Activated effector memory CD4-positive, alpha-beta T cell treated with Interleukin-2 at 50 U/mL for 16 hours (primary cell): ENCODE data around the gene CNOT3.
"Not testable (repeated sequence)": the region's sequence is repeated elsewhere in the genome, so short reads cannot be mapped to it uniquely, and the experiment has no call there.

ENCODE experiments used
- DNase-seq: peaks from one replicate; pipeline ENCODE4 v3.0.0-alpha.2; 2020

CNOT3 gene

DNA sequence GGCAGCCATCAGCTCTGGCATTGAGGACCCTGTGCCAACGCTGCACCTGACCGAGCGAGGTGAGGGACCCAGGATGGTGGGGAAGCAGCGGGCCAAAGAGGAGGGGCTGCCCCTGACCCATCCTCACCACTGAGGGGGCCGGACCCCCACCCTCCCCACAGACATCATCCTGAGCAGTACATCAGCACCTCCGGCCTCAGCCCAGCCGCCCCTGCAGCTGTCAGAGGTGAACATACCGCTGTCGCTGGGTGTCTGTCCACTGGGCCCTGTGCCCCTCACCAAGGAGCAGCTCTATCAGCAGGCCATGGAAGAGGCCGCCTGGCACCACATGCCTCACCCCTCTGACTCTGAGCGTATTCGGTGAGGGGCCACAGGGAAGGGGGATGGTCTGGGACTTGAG is 14.7 kb downstream of the CNOT3 start:
- no peak for DNase-seq

DNA sequence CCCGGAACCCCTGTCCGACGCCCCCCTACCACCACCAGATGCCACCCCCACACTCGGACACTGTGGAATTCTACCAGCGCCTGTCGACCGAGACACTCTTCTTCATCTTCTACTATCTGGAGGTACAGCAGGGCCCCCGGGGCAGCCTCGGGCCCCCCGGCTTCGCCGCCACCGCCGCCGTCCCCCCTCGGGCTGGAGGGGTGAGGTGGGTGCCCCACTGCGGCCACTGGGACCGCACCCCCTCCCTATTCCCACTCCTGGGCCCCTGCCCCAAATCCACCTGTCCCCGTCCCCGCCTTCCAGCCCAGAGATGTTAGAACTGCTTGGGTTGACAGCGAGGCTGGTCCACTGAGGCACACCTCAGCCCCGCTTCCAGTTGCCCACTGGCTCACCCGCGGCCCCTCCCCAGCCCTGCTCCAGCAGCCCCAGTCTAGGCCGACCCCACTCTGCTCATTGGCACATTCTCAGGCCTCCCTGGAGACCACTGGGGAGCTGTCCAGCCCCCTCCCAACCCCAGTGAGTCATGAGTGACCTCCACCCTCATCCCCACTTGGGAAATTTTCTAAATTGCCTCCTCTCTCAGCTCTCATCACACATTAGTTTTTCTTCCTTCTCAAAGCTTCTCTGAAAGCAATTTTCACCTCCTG is 15.4 kb downstream of the CNOT3 start:
- no peak for DNase-seq

DNA sequence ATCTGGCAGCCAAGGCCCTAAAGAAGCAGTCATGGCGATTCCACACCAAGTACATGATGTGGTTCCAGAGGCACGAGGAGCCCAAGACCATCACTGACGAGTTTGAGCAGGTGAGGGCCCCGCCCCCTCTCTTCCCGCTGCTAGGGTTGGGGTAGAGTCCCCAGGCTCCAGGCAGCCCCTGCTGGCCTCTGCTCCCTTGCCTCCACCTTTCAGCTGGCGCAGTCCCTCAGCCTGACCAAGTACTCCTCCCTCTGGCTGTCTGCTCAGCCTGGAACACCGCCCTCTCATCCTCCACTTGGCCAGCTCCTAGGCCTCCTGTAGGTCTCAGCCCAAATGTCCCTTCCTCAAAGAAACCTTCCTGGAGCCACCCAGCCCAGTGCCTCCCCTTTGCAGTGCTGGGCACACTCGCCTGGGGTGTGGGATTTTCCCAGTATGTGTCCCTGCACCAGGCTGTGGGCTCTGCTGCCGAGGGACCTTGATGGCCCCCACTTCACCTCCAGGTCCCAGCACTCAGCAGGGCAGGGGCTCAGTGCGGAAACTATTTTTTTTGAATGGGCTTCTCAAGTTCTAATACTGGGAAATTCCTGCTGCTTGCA is 16.3 kb downstream of the CNOT3 start:
- DNase-seq = no peak

DNA sequence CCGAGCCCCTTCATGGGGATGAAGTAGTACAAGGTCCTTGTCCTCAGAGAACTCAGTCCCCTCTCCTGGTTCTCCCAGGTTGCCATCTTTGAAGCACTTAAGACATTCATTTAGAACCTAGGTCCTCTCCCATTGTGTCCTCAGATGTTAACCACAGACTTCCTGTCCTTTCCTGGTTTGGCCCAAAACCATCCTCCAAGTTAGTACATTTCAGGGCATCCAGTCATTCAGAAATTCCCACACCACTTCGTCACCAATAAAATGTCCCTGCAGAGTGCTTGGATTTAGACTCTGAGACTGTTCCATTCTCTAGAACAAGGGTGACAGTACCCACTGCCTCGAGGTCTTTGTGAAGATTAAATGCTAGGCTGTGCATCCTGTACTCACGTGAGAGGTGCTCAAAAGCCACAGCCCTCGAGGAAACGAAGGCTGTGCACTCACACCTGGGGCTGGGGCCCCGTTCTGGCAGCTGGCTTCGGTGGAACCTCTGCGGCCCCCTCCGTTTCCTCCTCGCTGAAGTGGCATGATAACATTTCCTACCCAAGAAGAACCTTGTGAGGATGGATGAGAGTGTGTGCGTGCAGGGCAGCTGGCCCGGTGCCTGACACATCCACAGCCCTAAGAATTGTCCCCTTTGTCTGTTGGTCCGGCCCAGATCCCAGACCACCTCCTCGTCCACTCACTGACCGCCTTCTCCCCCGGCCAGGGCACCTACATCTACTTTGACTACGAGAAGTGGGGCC is 17.2 kb downstream of the CNOT3 start:
- peak; percentile 19 for DNase-seq

- no peak for DNase-seq
These were observed 18.1 kb downstream of the CNOT3 start for GRCh38 chr19:54155694-54156093.

- no peak for DNase-seq
These were observed 18.9 kb downstream of the CNOT3 start for GRCh38 chr19:54156490-54156889.

- DNase-seq = no peak
These were observed 19.4 kb downstream of the CNOT3 start for GRCh38 chr19:54156953-54157352.

DNA sequence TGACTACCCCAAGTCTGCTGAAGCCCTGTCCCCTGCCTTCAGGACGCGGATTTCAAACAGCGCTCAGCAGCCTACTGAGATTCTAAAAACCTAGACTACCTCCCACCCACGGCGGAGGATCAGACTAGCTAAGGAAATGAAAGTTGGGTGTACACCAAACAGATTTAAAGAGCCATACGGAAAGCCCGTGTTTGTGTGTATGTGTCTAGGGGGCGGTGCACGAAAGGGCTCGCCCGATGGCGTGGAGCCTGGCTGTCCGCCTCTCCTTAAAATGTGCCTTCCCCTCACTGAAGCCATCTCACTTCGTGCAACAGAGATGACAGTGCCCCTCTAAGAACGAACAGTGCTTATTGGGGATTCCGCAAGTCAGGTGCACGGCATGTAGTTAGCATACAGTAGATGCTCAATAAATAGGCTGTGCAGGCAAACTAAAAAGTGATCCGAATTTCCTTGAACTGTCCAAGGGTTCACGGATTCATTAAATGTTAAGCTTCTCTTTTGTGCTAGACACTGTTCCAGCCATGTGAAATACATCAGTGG is 21.3 kb downstream of the CNOT3 start:
- no peak for DNase-seq

DNA sequence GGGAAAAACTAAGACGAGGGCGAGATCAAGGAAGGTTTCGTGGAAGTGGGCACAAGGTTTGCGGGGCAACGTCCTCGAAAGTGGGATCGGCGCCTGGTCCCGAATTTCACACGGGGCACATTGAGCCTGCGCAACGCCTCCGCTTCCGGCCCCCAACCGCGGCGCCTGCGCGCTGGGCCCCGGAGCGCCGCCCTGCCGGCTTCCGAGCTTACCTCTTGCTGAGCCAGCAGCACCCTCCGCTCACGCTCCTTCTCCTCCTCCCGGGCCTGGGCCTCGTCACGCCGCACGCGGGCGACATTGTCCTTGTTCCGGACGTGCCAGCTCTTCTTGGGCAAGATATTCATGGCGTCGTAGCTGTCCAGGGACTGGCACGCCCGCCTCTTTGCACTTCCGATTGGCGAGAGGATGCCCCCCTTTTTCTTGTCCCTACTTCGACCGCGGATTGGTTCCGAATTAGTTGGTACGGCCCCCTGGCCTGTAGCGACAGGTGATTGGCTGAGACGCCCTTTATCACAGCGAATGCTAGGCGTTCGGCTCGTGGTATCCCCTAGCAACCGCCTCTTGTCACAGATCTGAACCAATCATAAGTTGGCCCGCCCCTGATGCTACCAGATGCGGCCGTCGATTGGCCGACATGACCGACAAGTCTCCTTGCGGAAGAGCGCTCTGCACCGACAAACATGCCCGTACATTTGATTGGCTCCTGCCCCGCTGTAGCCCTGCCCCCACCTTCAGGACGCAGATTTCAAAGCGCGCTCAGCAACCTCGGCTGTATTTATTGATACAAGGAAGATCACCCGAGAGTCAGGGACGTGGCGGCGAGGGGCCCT is 22.0 kb downstream of the CNOT3 start, which contains the start of gene LENG1:
Gene LENG1, minus strand, starts transcription at position 370 of the 830 bp plus-strand sequence. Its CDS starts 26 bp downstream, at position 344.
- peak; percentile 97 for DNase-seq

GRCh38 chr19:54160182-54160811 is 22.7 kb downstream of the CNOT3 start:
- no peak for DNase-seq

DNA sequence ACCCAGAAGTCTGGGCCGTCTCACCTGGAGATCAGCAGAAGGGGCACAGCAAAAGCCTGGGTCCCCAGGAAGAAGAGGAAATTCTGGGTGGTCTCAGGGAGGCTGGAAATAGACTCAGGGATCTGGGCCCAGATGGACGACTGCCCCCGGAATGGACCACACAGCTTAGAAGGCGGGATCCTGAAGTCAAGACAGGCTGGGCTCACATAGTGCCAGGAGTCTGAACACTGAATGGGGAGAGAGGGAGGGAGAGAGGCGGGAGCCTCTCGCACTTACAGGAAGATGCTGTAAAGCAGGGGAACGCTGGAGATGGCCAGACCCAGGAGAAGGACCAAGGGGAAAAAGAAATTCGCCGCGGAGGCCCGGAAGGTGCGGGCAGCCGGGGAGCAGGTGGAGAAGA is 23.3 kb downstream of the CNOT3 start:
- no peak for DNase-seq

- peak; percentile 70 for DNase-seq
These were observed 24.8 kb downstream of the CNOT3 start for GRCh38 chr19:54162241-54162805.

DNA sequence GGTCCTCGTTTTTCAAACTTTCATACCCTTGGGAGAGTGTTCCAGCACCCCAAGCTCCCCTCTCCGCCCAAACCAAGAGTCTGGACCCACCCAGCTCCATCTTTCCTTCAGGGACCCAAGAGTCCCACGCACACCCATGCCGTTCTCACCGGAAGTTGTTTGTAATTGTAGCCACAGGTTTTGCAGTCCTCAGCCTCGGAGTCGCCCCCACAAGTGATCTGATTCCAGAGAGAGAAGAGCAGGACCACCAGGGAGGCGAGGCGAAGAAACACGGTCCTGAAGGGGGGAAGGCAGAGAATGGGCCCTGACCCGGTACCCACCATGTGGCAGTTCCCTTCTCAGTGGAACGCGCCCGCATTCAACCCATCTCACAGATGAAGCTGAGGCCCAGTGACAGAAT is 25.3 kb downstream of the CNOT3 start:
- no peak for DNase-seq

DNA sequence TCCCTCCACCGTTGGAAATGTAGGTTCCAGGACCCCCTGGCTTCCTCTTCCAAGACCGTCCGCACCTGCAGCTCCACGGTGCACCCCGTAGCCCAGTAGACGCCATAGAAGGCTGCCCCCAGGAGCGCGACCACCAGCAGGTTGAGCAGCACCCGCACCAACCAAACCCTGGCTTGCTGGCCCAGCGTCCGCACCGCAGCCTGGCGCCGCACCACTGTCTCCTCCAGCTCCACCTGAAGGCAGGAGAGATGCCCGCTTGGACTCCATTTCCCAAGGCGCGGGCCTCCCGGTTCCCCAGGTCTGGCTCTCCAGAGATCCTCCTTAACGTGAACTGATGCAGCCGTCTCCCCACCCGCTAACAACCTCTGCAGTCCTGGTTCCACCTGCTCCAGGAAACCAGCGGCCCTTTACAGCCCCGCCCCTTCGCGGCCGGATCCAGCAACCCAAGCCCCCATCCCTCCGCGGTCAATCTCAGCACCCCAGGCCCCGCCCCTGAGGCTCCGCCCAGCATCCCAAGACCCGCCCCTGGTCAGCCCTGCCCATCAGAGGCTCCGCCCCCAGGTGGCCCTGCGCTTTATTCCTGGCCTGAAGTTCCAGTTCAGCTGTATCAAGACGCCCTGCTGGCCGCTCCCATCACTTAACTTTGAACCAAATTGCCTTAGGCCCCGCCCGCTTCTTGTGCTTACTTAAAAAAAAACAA is 27.0 kb downstream of the CNOT3 start:
- peak; percentile 61 for DNase-seq

DNA sequence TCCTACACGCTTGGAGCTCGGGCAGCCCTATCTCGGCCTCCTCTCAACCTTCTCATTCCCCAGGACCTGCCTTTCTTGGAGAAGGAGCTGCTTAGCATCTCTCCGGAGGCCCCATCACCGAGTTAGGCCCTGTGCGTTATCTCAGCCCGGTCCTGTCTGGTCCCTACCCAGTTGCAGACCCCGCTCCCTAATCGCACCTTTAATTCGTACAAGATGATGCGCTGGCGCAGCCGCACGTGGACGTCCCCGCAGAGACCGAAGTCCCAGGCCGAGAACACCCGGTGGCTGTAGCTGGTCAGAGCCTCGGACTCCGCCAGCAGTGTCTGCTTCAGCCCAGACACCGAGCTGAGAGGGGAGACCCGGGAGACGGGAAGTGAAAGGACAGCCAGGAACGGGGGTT is 27.7 kb downstream of the CNOT3 start:
- no peak for DNase-seq

GRCh38 chr19:54168174-54168917 is 30.8 kb downstream of the CNOT3 start:
- peak; percentile 79 for DNase-seq

DNA sequence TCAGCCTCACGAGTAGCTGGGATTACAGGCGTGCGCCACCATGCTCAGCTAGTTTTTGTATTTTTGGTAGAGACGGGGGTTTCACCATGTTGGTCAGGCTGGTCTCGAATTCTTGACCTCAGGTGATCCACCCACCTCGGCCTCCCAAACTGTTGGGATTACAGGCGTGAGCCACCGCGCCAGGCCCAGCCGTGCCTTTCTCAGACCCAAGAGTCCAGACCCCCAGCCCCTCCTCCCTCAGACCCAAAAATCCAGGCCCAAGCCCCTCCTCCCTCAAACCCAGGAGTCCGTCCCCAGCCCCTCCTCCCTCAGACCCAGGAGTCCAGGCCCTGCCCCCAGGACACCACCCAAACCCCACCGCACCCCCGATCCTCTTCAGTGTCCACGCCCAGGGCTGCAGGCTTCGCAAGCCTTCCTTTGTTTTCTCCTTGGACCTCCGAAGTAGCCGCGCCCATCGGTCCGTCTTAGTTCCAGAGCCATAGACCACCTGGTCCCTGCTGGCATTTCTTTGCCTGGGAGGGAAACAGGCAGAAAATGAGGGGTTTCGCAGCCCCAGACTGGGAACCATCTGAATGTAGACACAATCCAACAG is 31.7 kb downstream of the CNOT3 start:
- DNase-seq = no peak

- DNase-seq = not testable (repeated sequence)
These were observed 34.3 kb downstream of the CNOT3 start for GRCh38 chr19:54171736-54172431.
